HEK293T (cell line): ENCODE measurements around the gene PEX5.

Experiments
- ARNT ChIP-seq: fragments of 450-650 bp; IDR thresholded peaks from 2 replicates; pipeline ENCODE4 v1.6.1; 2017; ENCODE audit warnings: mild to moderate bottlenecking
- BHLHE40 ChIP-seq: fragments of 450-650 bp; IDR thresholded peaks from 2 replicates; pipeline ENCODE4 v1.6.1; 2016; ENCODE audit warnings: mild to moderate bottlenecking, moderate library complexity, borderline replicate concordance
- CTBP1 ChIP-seq: fragments of 450-650 bp; IDR thresholded peaks from 2 replicates; pipeline ENCODE4 v1.6.1; 2016; ENCODE audit warnings: borderline replicate concordance
- ELF4 ChIP-seq: fragments of 450-650 bp; IDR thresholded peaks from 2 replicates; pipeline ENCODE4 v1.6.1; 2017; ENCODE audit warnings: antibody characterized with exemption
- FOXA1 ChIP-seq: fragments of 450-650 bp; IDR thresholded peaks from 2 replicates; pipeline ENCODE4 v1.6.1; 2016; ENCODE audit warnings: mild to moderate bottlenecking
- FOXK2 ChIP-seq: fragments of 450-650 bp; IDR thresholded peaks from 2 replicates; pipeline ENCODE4 v1.6.1; 2016; ENCODE audit warnings: mild to moderate bottlenecking
- FOXM1 ChIP-seq: fragments of 450-650 bp; IDR thresholded peaks from 2 replicates; pipeline ENCODE4 v1.6.1; 2017; ENCODE audit warnings: mild to moderate bottlenecking, borderline replicate concordance
- HDGF ChIP-seq: fragments of 450-650 bp; IDR thresholded peaks from 2 replicates; pipeline ENCODE4 v1.6.1; 2017; ENCODE audit warnings: antibody characterized with exemption, borderline replicate concordance
- L3MBTL2 ChIP-seq: fragments of 450-650 bp; conservative IDR thresholded peaks from 2 replicates; pipeline ENCODE4 v1.6.1; 2016; ENCODE audit warnings: mild to moderate bottlenecking
- LEF1 ChIP-seq: fragments of 450-650 bp; IDR thresholded peaks from 2 replicates; pipeline ENCODE4 v1.6.1; 2017; ENCODE audit warnings: mild to moderate bottlenecking, borderline replicate concordance
- SP1 ChIP-seq: fragments of 450-650 bp; IDR thresholded peaks from 2 replicates; pipeline ENCODE4 v1.6.1; 2017
- SUZ12 ChIP-seq: fragments of 450-650 bp; IDR thresholded peaks from 2 replicates; pipeline ENCODE4 v1.6.1; 2016; ENCODE audit warnings: mild to moderate bottlenecking
- TF ChIP-seq, protein P1 (sequence below): fragments of 450-650 bp; IDR thresholded peaks from 2 replicates; pipeline ENCODE4 v1.6.1; 2016

DNA sequence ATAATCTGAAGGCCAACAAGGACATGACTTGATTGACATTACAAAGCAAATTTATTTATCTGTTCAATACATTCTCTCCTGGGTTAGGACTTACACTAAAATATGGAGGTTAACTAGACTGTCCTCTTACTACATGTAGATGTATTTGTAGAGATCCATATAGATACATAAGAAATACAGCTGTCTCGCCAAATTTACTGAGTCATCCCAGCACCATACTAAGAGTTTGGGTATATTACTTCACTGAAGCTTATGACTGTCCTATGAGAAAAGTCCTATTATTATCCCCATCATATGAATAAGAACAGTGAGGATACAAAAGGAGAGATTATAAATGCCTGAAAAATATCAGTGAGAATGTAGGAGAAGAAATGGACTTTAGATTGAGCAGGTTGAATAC, 69.6 kb downstream of the PEX5 start:
- TF ChIP-seq FOXK2 (no peak), BHLHE40 (no peak), FOXA1 (no peak), L3MBTL2 (no peak), ELF4 (no peak), SUZ12 (no peak), HDGF (no peak), CTBP1 (no peak), SP1 (no peak), LEF1 (no peak), FOXM1 (no peak), ARNT (no peak)
- TF ChIP-seq, protein P1, sequence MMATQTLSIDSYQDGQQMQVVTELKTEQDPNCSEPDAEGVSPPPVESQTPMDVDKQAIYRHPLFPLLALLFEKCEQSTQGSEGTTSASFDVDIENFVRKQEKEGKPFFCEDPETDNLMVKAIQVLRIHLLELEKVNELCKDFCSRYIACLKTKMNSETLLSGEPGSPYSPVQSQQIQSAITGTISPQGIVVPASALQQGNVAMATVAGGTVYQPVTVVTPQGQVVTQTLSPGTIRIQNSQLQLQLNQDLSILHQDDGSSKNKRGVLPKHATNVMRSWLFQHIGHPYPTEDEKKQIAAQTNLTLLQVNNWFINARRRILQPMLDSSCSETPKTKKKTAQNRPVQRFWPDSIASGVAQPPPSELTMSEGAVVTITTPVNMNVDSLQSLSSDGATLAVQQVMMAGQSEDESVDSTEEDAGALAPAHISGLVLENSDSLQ, result no peak
